Retina (tissue), 1 donor: Measurements from ENCODE around the gene IL1RAPL2.

Experiments used
- DNase-seq: peaks from one replicate; pipeline ENCODE4 v3.0.0-alpha.2; 2016

Gene IL1RAPL2

GRCh38 chrX:105475801-105476200 lies 909.8 kb downstream of the IL1RAPL2 start:
- DNase-seq, result no peak

DNA sequence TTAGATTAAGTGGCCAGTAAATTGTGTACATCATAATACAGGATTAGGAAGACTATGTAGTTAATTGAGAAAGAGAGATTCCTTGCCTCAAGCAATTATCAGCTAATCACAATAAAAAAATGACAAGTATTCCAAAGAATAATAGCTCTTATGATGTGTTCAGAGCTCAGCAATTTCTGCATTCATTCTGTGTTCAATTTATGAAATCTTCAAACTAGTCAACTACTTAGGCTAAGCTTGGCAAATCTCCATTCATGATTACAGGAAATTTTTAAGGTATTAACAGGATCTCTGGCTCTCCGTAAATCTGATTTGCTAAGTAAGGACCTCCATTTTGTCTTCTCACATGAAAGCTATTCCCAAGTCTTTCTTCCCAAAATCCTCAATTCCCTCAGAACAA lies 911.4 kb downstream of the IL1RAPL2 start:
- DNase-seq, result no peak

DNA sequence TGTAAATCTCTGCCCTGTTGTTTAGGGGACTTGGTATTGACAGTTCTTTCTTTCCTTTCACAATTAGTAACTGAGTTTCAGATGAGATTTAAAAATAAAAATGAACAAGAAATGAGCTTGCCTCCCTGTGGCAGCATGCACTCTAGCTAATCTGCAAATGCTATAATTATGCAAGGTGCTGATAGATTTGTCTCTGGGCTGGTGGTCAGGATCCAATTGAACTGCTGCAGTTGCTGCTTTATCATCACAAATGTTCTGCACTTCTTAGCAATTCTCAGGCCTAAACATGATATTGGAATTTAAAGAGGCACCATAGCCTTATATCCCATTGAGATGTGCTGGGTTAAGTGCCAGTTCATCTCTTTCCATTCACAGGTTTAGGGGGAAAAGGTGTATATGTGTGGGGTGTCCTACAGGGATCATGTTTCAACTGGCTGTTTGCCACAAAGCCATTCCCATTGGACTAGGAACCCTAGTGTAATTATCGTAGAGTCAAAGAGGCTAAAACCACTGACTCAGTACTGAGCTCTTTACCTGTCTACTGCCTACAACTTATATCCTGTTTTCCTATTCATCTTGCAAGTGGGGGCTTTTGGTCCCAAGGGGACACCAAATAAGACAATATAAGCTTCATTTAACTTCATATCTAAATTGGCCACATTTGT lies 914.8 kb downstream of the IL1RAPL2 start:
- DNase-seq, result no peak

- DNase-seq, result no peak
Measured at GRCh38 chrX:105483011-105483410, 917.0 kb downstream of the IL1RAPL2 start.

DNA sequence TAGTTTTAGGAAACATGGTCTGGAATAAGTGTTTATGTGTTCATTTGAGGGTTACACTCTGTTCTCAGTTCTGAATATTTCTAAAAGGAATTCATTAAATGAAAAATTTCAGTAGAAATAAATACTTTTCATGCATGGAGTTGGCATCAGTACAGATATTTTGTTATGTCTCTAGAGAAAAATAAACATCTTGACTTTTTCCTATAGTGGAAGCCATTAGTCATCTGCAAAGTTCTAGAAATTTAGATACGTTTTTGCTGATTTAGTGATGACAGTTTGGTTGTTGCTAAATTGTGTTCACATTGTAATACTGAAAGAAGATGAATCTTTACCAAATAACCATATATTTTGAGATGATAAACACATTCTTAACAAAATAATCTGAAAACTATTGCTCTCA lies 922.7 kb downstream of the IL1RAPL2 start:
- DNase-seq, result no peak

DNA sequence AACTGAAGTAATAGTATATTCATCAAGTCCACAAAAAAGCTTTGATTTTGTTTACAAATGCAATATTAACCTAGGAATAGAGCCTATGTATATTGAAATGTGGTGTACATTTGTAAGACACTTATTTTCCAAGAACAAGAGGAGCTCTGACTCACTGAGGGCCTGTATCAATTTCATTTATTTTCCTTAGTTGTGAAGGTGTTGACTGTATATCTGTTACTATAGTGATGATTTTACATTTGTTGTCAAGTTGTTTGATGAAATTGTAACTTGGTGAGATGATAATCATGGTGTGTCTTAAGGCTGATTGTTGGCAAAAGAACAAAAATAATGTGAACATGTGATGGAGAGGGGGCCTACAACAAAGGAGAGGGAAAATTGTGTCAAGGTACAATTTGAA lies 929.4 kb downstream of the IL1RAPL2 start:
- no peak for DNase-seq

DNA sequence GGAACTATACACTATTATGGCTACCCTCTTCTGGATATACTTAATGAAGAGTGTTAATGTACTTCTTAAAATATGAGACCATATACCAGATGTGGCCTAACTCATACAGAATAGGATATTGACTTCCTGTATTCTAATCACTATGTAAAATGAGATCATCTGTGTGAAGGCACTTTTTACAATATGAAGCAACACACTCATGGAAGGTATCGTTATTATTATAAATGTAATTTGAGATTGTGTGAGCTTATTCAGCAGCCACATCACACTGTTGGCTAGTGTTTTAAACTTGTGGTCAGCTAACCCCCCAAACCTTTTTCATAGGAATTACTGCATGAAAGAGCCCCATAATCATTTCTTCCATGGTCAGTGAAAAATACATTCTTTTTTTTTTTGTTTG lies 936.3 kb downstream of the IL1RAPL2 start:
- DNase-seq, result no peak

- DNase-seq, result no peak
Measured at GRCh38 chrX:105515561-105515960, 949.6 kb downstream of the IL1RAPL2 start.

DNA sequence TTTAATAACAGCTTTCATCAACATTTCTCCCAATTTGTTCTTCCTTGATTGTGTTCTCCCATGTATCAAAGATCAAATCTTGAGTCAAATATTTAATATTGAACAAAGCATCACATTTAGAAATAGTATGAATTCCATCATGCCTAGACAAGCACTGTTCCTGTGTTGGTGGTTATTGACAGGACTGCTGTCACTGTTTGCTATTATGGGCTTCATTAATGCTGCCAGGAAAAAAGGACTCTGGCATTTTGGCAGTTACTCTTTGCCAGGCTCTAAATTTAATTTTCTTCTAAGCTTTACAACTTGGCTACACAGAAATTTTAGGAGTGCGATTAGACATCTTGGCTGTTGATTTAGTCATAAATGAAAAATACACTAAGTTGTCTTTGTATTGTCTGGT lies 960.4 kb downstream of the IL1RAPL2 start:
- DNase-seq, result no peak

GRCh38 chrX:105527759-105528158 lies 961.8 kb downstream of the IL1RAPL2 start:
- DNase-seq, result no peak

GRCh38 chrX:105533951-105534350 lies 968.0 kb downstream of the IL1RAPL2 start:
- no peak for DNase-seq

DNA sequence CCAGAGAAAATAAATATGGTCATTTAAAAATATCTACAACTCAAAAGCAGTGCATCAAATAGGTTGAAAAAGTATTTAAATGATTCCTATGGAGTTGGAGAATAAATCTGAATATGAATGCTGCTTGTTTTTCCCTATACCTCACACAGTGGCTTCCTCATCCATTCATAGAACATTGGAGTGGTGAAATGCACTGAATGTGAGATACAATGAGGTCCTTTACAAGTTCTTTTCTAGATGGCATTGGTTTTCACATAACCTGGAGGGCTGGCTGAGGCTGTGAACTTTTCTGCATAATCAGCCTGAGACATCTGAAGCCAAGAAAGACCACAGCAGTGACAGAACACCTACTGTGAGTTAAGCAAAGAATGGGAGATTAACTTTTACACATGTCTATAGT lies 977.3 kb downstream of the IL1RAPL2 start:
- no peak for DNase-seq

GRCh38 chrX:105550043-105550663 lies 984.2 kb downstream of the IL1RAPL2 start:
- DNase-seq, result no peak

DNA sequence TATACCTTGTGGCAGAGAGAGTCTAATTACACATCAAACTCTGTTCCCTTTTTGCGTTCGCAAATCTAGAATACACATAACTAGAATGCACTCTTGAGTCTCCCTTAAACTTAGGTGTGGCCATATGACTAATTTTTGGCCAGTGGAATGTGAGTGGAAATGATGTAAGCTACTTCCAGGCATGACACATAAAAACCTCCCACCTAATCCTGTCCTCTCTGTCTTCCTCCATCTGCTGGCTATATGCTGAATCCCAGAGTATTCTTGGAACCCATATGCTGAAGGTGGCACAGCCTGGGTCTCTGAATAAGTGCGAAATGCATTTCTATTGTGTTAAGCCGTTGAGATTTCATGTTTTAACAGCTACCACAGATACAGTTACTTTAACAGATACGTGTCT lies 986.4 kb downstream of the IL1RAPL2 start:
- no peak for DNase-seq

- DNase-seq, result no peak
Measured at GRCh38 chrX:105553118-105553517, 987.1 kb downstream of the IL1RAPL2 start.

- DNase-seq, result no peak
Measured at GRCh38 chrX:105564501-105564900, 998.5 kb downstream of the IL1RAPL2 start.

GRCh38 chrX:105565856-105566255 lies 999.9 kb downstream of the IL1RAPL2 start:
- DNase-seq, result no peak

- DNase-seq, result no peak
Measured at GRCh38 chrX:105567082-105567481, 1001.1 kb downstream of the IL1RAPL2 start.

DNA sequence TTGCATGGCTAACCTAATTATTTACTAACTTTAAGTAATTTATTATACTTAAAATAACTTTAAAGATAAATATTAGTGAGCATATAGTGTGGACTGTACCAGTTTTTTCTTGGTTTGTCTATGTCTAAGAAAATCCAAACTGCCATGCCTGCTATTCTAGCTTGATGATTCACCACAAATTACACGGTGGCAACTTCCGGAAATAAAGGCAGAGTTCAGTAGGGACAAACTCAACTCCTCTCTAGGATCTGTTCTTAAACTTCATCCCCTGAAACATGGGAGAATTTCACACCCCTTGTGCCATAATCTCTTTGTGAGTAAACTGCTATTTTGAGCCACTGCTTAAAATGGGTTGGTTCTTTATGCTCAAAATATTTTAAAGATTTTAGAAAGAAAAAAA lies 1042.7 kb downstream of the IL1RAPL2 start:
- no peak for DNase-seq

DNA sequence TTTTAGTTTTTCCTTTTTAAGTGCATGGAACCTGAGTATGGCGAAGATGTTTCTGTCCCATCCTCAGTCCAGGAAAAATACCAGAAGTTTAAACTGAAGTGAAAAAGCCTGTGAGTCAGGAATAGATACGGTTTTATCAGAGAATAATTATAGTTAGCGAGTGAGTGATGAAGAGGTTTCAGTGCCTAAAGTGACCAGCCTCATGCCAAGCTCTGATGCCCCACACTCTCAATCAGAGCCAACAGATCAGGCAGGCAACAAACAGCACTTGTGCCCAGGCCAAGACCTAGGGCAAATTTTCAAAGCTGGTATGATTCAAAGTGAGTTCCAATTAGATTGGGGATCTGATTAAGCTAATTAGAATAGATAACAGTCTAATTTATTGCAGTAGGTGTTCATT lies 1043.5 kb downstream of the IL1RAPL2 start:
- no peak for DNase-seq

DNA sequence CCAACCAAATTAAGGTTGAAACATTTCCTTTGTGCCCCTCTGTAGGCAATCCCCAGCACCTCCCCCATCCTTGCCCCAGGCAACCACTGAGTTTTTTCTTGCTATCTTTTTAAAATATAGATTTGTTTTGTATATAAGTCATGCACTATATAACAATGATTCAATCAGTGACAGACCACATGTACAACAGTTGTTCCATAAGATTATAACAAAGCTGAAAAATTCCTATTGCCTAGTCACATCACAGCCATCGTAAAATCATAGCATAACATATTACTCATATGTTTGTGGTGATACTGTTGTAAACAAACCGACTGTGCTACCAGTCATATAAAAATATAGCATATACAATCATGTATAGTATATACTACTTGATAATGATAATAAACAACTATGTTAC lies 1044.4 kb downstream of the IL1RAPL2 start:
- no peak for DNase-seq

DNA sequence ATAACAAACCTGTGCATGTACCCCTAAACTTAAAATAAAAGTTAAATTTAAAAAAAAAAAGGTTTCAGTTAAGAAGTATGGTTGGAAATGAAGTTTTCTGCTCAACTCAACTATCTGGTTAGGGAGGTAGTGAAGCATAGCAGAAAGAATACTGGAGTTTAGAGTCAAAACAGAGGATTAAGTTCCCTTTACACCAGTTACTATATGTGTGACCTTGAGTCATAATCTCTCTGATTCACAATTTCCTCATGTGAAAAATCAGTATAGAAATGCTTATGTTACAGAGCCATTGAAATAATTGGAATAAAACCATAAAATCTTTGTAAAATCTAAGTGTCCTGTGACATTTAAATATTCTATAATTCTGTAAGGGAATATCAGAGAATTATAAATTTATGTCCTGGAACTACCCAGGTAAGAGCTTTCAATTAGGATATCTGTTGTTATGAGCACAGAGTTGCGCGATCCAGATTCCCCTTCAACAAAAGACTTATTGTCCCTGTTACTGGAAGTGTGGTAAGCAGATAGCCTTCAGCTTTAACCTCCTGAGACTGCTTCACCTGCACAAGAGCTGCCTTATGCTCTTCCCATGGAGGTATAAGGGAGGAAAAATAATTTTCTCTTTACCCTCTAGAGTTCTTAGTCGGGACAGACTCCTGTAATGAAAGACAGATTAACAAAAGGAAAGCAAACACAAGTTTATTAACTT lies 1052.5 kb downstream of the IL1RAPL2 start:
- DNase-seq, result no peak

DNA sequence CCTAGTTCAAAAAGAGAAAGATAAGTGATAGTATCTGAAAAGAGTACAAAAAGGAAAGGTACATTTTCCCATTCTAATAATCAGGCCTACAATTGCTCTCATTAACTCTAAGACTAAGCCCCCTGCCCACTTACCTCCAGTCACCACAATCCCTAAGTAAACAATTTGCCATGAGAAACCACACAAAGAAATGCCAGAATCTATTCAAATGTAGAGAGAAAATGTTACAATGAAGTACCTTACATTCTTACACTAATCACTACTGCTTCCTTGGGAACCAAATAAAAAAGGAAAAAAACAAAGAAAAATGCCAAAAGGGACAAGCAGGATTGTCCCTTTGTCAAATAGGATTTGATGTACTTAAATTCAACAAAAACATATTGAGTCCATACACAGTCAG lies 1068.2 kb downstream of the IL1RAPL2 start:
- DNase-seq, result no peak

DNA sequence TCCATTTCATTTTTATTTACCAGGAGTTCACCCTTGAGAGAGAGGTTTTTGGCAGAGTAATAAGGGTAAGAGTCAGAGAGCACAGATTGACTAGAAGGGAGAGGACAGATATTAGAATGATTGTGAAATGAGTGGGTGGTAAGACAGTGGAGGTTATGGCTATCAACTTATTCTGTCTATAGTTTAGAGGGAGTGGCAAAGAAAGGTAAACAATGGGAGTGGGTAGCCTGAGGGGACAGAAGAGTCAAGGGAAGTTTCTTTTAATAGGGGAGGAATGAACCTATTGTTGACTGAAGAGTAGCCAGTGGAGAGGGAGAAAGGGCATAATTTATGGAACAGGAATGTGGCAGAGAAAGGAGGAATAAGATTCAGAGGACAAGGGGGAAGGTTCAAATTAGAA lies 1069.8 kb downstream of the IL1RAPL2 start:
- DNase-seq, result no peak
